ENCODE results near the gene SPECC1. TPM values are rescaled to one million over a fixed set of nuclear protein-coding genes. Genes with fewer than 3 reads are reported as not detected.

Gene SPECC1
- total and polyA plus RNA-seq, 2 donors (not counting 3 experiments of a cell fraction or from before 2014, with no cell fraction given), result 5.3 to 20.4 TPM

GRCh38 chr17:20235747-20236146, 226.6 kb downstream of the SPECC1 start:
- no peak for TF ChIP-seq POLR2A (IDR thresholded peaks at IDR 0.05; ENCODE audit: low read depth, low read length)
- TF ChIP-seq MYC (IDR thresholded peaks at IDR 0.05; ENCODE audit: low read depth, low read length), result no peak
- TF ChIP-seq FOS (IDR thresholded peaks at IDR 0.05; ENCODE audit: borderline replicate concordance, insufficient read depth, low read length), result no peak
- TF ChIP-seq CTCF (IDR thresholded peaks at IDR 0.05; ENCODE audit: extremely low read depth in 1 of 2, insufficient read depth in 1 of 2, low read depth in 1 of 2, low read length in 2 of 2), result no peak
- TF ChIP-seq GATA2 (IDR thresholded peaks at IDR 0.05; ENCODE audit: insufficient read depth, insufficient read length, low read depth, low read length), result no peak
- no peak for TF ChIP-seq MAX (IDR thresholded peaks at IDR 0.05; ENCODE audit: insufficient read depth, insufficient read length)
- no peak for TF ChIP-seq JUN (IDR thresholded peaks at IDR 0.05; ENCODE audit: borderline replicate concordance, insufficient read depth, insufficient read length, low read depth)
- no peak for TF ChIP-seq EZH2 (IDR thresholded peaks at IDR 0.05; ENCODE audit: borderline replicate concordance, low read depth, low read length, severe bottlenecking)
- TF ChIP-seq POLR2AphosphoS5 (IDR thresholded peaks at IDR 0.05; ENCODE audit: insufficient read depth, low read depth, low read length), result no peak
- Histone ChIP-seq H4K20me1 (replicated peaks; ENCODE audit: control insufficient read depth, extremely low read depth, insufficient read depth, low read length) (no peaks in the 10 kb centered on the region), H3K9me1 (replicated peaks; ENCODE audit: control insufficient read depth, extremely low read depth, insufficient read depth, low read length) (no peaks in the 10 kb centered on the region), H3K9ac (replicated peaks; ENCODE audit: extremely low read depth, insufficient read depth, low read length) (no peak overlapping the region), H2AFZ (ENCODE audit: low read depth, low read length) (no peak overlapping the region), H3K9me3 (replicated peaks; ENCODE audit: control insufficient read depth, insufficient read depth, low read length) (no peaks in the 10 kb centered on the region), H3K36me3 (ENCODE audit: control insufficient read depth in 2 of 2, extremely low read depth in 1 of 2, insufficient read depth in 2 of 2, low read length in 2 of 2) (no peaks in the 10 kb centered on the region), H3K27me3 (ENCODE audit: control insufficient read depth in 2 of 2, insufficient read depth in 2 of 2, low read length in 2 of 2) (no peaks in the 10 kb centered on the region), H3K4me2 (ENCODE audit: insufficient read depth, low read length) (no peak overlapping the region), H3K4me3 (replicated peaks in 1 of 3; ENCODE audit: insufficient read depth in 1 of 3, low read depth in 1 of 3, low read length in 3 of 3) (no peak overlapping the region), H3K27ac (ENCODE audit: insufficient read depth, low read depth, low read length) (no peak overlapping the region), H3K79me2 (ENCODE audit: control insufficient read depth, insufficient read depth, low read length) (no peaks in the 10 kb centered on the region), H3K4me1 (ENCODE audit: control insufficient read depth, extremely low read depth, insufficient read depth, low read length) (no peaks in the 10 kb centered on the region)
- no peak for DNase-seq (ENCODE audit: low read depth, low spot score)
- CTCF ChIA-PET, result interaction anchor here (1.3 to 3.0 kb wide), 2 partner anchors 9 to 113 kb away, joined by 4 to 6 read pairs; no protein-coding TSS in a partner anchor
- POLR2A ChIA-PET, result no interaction called here
- intact Hi-C loops (cut with micrococcal nuclease) (no loop called here), dilution Hi-C loops (cut with MboI; ENCODE audit: extremely low pct_ligation_motif_present, low sequenced_read_pairs) (no loop called here)
- FAIRE-seq, result no peak
- no TSS peak for BruUV-seq (replicated peaks)
